ENCODE data around the gene GLE1.

GLE1 gene

GRCh38 chr9:128482186-128482585 lies 22.3 kb upstream of the GLE1 start:
- H3K4me3 ChIP-seq (replicated peaks; ENCODE audit: low read depth, low read length), result no peak overlapping the region
- no peak for DNase-seq (ENCODE audit: extremely low read depth, low read depth)
- no peak for TF ChIP-seq CTCF (IDR thresholded peaks at IDR 0.05; ENCODE audit: low read depth, low read length, missing control alignments)

GRCh38 chr9:128484686-128485413 lies 19.7 kb upstream of the GLE1 start:
- H3K4me3 ChIP-seq (replicated peaks; ENCODE audit: low read depth, low read length), result no peak overlapping the region
- DNase-seq (ENCODE audit: extremely low read depth, low read depth), result no peak
- TF ChIP-seq CTCF (IDR thresholded peaks at IDR 0.05; ENCODE audit: low read depth, low read length, missing control alignments), result no peak

GRCh38 chr9:128485414-128485855 lies 19.1 kb upstream of the GLE1 start:
- TF ChIP-seq CTCF (IDR thresholded peaks at IDR 0.05; ENCODE audit: low read depth, low read length, missing control alignments), result no peak
- no peak for DNase-seq (ENCODE audit: extremely low read depth, low read depth)

GRCh38 chr9:128486201-128486600 lies 18.3 kb upstream of the GLE1 start:
- no peak for DNase-seq (ENCODE audit: extremely low read depth, low read depth)
- TF ChIP-seq CTCF (IDR thresholded peaks at IDR 0.05; ENCODE audit: low read depth, low read length, missing control alignments), result no peak
- H3K4me3 ChIP-seq (replicated peaks; ENCODE audit: low read depth, low read length), result no peak overlapping the region

More at GRCh38 chr9:128485414-128485855, 19.1 kb upstream of the GLE1 start:
- no peak overlapping the region for H3K4me3 ChIP-seq (replicated peaks; ENCODE audit: low read depth, low read length)

- H3K4me3 ChIP-seq (replicated peaks; ENCODE audit: low read depth, low read length), result no peak overlapping the region
- TF ChIP-seq CTCF (IDR thresholded peaks at IDR 0.05; ENCODE audit: low read depth, low read length, missing control alignments), result no peak
- no peak for DNase-seq (ENCODE audit: extremely low read depth, low read depth)
Observed at GRCh38 chr9:128493424-128493823, 11.1 kb upstream of the GLE1 start.

- no peak for DNase-seq (ENCODE audit: extremely low read depth, low read depth)
- no peak overlapping the region for H3K4me3 ChIP-seq (replicated peaks; ENCODE audit: low read depth, low read length)
- no peak for TF ChIP-seq CTCF (IDR thresholded peaks at IDR 0.05; ENCODE audit: low read depth, low read length, missing control alignments)
Observed at GRCh38 chr9:128494108-128494745, 10.3 kb upstream of the GLE1 start.
